Liver (tissue), 9 donors: ENCODE results near the gene STRBP. TPM values are rescaled to one million over a fixed set of nuclear protein-coding genes. Genes with fewer than 3 reads are reported as not detected.

Experiments
- DNase-seq: peaks from one replicate; pipeline ENCODE4 v3.0.0-alpha.2; 2017; ENCODE audit warnings: low spot score
- H3K27ac ChIP-seq, 2 donors: one replicate each; pipeline ENCODE4 v1.7.0; 2013; ENCODE audit warnings: inconsistent platforms in 2 of 2, low read length in 2 of 2, control low read depth in 1 of 2, low read depth in 1 of 2, mild to moderate bottlenecking in 1 of 2
- H3K27me3 ChIP-seq, 4 donors: one replicate each; pipeline versions ENCODE4 v1.6.1 to v1.7.0; 2013; ENCODE audit warnings: low read length in 3 of 4, inconsistent platforms in 1 of 4, mild to moderate bottlenecking in 1 of 4, moderate library complexity in 1 of 4; ENCODE audit not compliant: control insufficient read depth in 4 of 4, insufficient read depth in 4 of 4
- H3K36me3 ChIP-seq, 4 donors: one replicate each; pipeline versions ENCODE4 v1.6.1 to v1.7.0; 2013; ENCODE audit warnings: low read length in 3 of 4, mild to moderate bottlenecking in 3 of 4, low read depth in 1 of 4, moderate library complexity in 1 of 4; ENCODE audit not compliant: control insufficient read depth in 4 of 4, insufficient read depth in 3 of 4
- H3K4me1 ChIP-seq, 4 donors: one replicate each; pipeline versions ENCODE4 v1.6.1 to v1.7.0; 2013; ENCODE audit warnings: low read length in 3 of 4, mild to moderate bottlenecking in 3 of 4, moderate library complexity in 1 of 4; ENCODE audit not compliant: control insufficient read depth in 4 of 4, insufficient read depth in 4 of 4
- H3K4me3 ChIP-seq, 3 donors: one replicate each; pipeline versions ENCODE4 v1.6.1 to v1.7.0; 2013; ENCODE audit warnings: low read length in 3 of 3, control low read depth in 1 of 3, low read depth in 1 of 3, mild to moderate bottlenecking in 1 of 3
- H3K9ac ChIP-seq, 2 donors: one replicate each; pipeline ENCODE4 v1.7.0; 2013; ENCODE audit warnings: low read length in 2 of 2, mild to moderate bottlenecking in 2 of 2, moderate library complexity in 2 of 2, control low read depth in 1 of 2, low read depth in 1 of 2
- H3K9me3 ChIP-seq, 4 donors: one replicate each; pipeline versions ENCODE4 v1.6.1 to v1.7.0; 2013; ENCODE audit warnings: low read length in 3 of 4; ENCODE audit not compliant: control insufficient read depth in 4 of 4
- ATF3 ChIP-seq: IDR thresholded peaks from 2 replicates; pipeline ENCODE4 v1.6.1; 2016; ENCODE audit warnings: antibody characterized with exemption
- EGR1 ChIP-seq, 2 donors: IDR thresholded peaks; 2 replicates each; pipeline ENCODE4 v1.6.1; 2016 to 2018; ENCODE audit warnings: antibody characterized with exemption in 2 of 2, low read depth in 2 of 2
- FOXA2 ChIP-seq: IDR thresholded peaks from 2 replicates; pipeline ENCODE4 v1.6.1; 2016; ENCODE audit warnings: antibody characterized with exemption
- GABPA ChIP-seq, 2 donors: IDR thresholded peaks in 1 of 2; conservative IDR thresholded peaks in 1 of 2; 2 replicates each; pipeline ENCODE4 v1.6.1; 2016; ENCODE audit warnings: antibody characterized with exemption in 2 of 2, mild to moderate bottlenecking in 1 of 2, moderate library complexity in 1 of 2
- HNF4A ChIP-seq, 2 donors: conservative IDR thresholded peaks; 2 replicates each; pipeline ENCODE4 v1.6.1; 2016; ENCODE audit warnings: antibody characterized with exemption in 2 of 2, mild to moderate bottlenecking in 2 of 2
- HNF4G ChIP-seq: IDR thresholded peaks from 2 replicates; pipeline ENCODE4 v1.6.1; 2016; ENCODE audit warnings: antibody characterized with exemption
- NR2F2 ChIP-seq: IDR thresholded peaks from 2 replicates; pipeline ENCODE4 v1.6.1; 2016; ENCODE audit warnings: antibody characterized with exemption
- RAD21 ChIP-seq, 2 donors: IDR thresholded peaks; 2 replicates each; pipeline ENCODE4 v1.6.1; 2016; ENCODE audit warnings: antibody characterized with exemption in 2 of 2, mild to moderate bottlenecking in 2 of 2
- SP1 ChIP-seq: IDR thresholded peaks from 2 replicates; pipeline ENCODE4 v1.6.1; 2018; ENCODE audit warnings: antibody characterized with exemption, mild to moderate bottlenecking
- TAF1 ChIP-seq: conservative IDR thresholded peaks from 2 replicates; pipeline ENCODE4 v1.6.1; 2016; ENCODE audit warnings: antibody characterized with exemption, mild to moderate bottlenecking
- YY1 ChIP-seq: IDR thresholded peaks from 2 replicates; pipeline ENCODE4 v1.6.1; 2016; ENCODE audit warnings: antibody characterized with exemption, mild to moderate bottlenecking
- ZBTB33 ChIP-seq: IDR thresholded peaks from 2 replicates; pipeline ENCODE4 v1.6.1; 2016; ENCODE audit warnings: antibody characterized with exemption
- WGBS: extraction: QIAGEN DNeasy Blood & Tissue Kit; methylation state at CpG from one replicate; pipeline ENCODE4 v1.1.7; 2013; 5-methylcytosine and 5-hydroxymethylcytosine counted together
- polyA plus RNA-seq, 2 donors: library from polyadenylated mRNA; stranded (reverse) in 1 of 2; unstranded in 1 of 2; fragments of 200-250 nt in 1 of 2; fragments of >200 nt in 1 of 2; fragmentation: Nextera tagmentation in 1 of 2; extraction: Ambion mirVana in 1 of 2; gene quantifications; one replicate each; pipeline versions ENCODE4 v1.2.1 to v1.2.3, GENCODE V29; 2013 to 2015
- total RNA-seq, 2 donors: library from RNA; depleted of rRNA; stranded (reverse); fragments of >200 nt; gene quantifications; one replicate each; pipeline ENCODE4 v1.2.3, GENCODE V29; 2014
- TF ChIP-seq, protein P1 (sequence below): fragments of 150-350 bp; IDR thresholded peaks from 2 replicates; pipeline ENCODE4 v1.5.1; 2017; ENCODE audit warnings: improper control_type of control experiment, low read depth, low read length; ENCODE audit not compliant: missing input control
- TF ChIP-seq, protein P2 (sequence below): IDR thresholded peaks from 2 replicates; pipeline ENCODE4 v1.6.1; 2016; ENCODE audit warnings: antibody characterized with exemption
- donor health status: healthy.
- donor health status: healthy.
- donor health status: healthy.
- donor health status: healthy.
- donor health status: healthy.

Gene STRBP
- total and polyA plus RNA-seq, 4 donors, result 4.3 to 17.2 (median 8.5) TPM

- peaks cover 0 to 34% (median 9%) of the 10 kb centered on the region in 4 donors for H3K36me3 ChIP-seq
- TF ChIP-seq YY1, result no peak
- no peak for TF ChIP-seq HNF4A (conservative IDR thresholded peaks at IDR 0.05)
- no peak for TF ChIP-seq EGR1 (IDR thresholded peaks at IDR 0.05; ENCODE audit: low read depth in 2 of 2)
- TF ChIP-seq, protein P1, sequence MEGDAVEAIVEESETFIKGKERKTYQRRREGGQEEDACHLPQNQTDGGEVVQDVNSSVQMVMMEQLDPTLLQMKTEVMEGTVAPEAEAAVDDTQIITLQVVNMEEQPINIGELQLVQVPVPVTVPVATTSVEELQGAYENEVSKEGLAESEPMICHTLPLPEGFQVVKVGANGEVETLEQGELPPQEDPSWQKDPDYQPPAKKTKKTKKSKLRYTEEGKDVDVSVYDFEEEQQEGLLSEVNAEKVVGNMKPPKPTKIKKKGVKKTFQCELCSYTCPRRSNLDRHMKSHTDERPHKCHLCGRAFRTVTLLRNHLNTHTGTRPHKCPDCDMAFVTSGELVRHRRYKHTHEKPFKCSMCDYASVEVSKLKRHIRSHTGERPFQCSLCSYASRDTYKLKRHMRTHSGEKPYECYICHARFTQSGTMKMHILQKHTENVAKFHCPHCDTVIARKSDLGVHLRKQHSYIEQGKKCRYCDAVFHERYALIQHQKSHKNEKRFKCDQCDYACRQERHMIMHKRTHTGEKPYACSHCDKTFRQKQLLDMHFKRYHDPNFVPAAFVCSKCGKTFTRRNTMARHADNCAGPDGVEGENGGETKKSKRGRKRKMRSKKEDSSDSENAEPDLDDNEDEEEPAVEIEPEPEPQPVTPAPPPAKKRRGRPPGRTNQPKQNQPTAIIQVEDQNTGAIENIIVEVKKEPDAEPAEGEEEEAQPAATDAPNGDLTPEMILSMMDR, result no peak
- no peak for TF ChIP-seq GABPA (IDR thresholded peaks at IDR 0.05 in 1 of 2, conservative IDR thresholded peaks at IDR 0.05 in 1 of 2)
- no peak for TF ChIP-seq ATF3
- no peak for TF ChIP-seq TAF1
- no peak for TF ChIP-seq NR2F2
- TF ChIP-seq RAD21 (IDR thresholded peaks at IDR 0.05), result no peak
- no peak for TF ChIP-seq HNF4G
- no peak for TF ChIP-seq FOXA2
- TF ChIP-seq, protein P2, sequence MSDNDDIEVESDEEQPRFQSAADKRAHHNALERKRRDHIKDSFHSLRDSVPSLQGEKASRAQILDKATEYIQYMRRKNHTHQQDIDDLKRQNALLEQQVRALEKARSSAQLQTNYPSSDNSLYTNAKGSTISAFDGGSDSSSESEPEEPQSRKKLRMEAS, result no peak
- DNase-seq, result no peak
- H3K27ac ChIP-seq, result no peak overlapping the region
- H3K27me3 ChIP-seq, result no peaks in the 10 kb centered on the region
- WGBS, result 83% methylated on average over 5 of the region's 5 CpGs
- H3K4me1 ChIP-seq, result peaks cover 0 to 2% (median 0%) of the 10 kb centered on the region in 4 donors
- H3K9ac ChIP-seq, result no peak overlapping the region
- no peak overlapping the region for H3K4me3 ChIP-seq
- no peaks in the 10 kb centered on the region for H3K9me3 ChIP-seq
Measured at GRCh38 chr9:123073441-123073840, 194.9 kb downstream of the STRBP start.

DNA sequence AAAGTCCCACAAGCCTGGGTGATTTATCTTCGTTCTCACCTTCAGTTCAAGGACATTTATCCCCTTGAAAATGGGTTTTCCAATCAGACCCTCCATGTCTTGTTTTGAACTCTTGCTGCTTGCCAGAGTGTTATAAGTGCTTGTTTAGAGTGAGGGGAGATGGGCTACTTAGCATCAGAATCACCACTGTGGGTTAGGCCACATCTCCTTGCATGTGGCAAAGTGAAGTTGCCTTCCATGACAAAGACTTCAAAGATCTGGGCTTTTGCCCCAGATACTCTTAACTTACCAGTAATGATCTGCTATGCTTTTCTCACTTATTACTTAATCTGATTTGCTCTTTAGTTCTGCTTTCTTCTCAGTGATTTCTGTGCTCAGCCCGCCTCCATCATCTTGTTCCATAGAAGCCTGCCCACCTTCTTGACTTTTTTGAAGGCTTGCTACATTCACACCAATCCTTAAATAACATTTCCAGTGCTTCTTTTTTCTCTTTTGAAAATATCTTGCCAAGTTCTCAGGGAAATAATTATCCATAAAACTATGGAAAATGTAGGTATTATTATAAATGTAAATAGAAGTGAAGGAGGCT lies 195.9 kb downstream of the STRBP start:
- no peak overlapping the region for H3K27ac ChIP-seq
- 98% methylated on average over 2 of the region's 2 CpGs for WGBS

More for the DNA sequence above, 195.9 kb downstream of the STRBP start:
- Histone ChIP-seq H3K9me3 (no peaks in the 10 kb centered on the region), H3K27me3 (no peaks in the 10 kb centered on the region), H3K36me3 (peaks cover 0 to 34% (median 11%) of the 10 kb centered on the region in 4 donors), H3K4me3 (no peak overlapping the region), H3K4me1 (peaks cover 0 to 2% (median 0%) of the 10 kb centered on the region in 4 donors), H3K9ac (no peak overlapping the region)
- DNase-seq, result no peak
- TF ChIP-seq ZBTB33 (no peak), FOXA2 (no peak), SP1 (no peak), HNF4A (conservative IDR thresholded peaks at IDR 0.05) (no peak)

Other genes with a start within 250 kb of the STRBP start
- gene GPR21, start 234.9 kb downstream of the STRBP start, total RNA-seq, result under 1 TPM in 1 of 2 donors, not detected in 1; 0.67 TPM
- under 1 TPM in 1 of 2 donors, not detected in 1; 0.07 TPM for gene GPR21, start 234.9 kb downstream of the STRBP start, polyA plus RNA-seq
- gene CRB2, start 87.6 kb upstream of the STRBP start, total RNA-seq, result 1 to 10 TPM in 1 of 2 donors, not detected in 1; 1.7 TPM
- not detected for gene CRB2, start 87.6 kb upstream of the STRBP start, polyA plus RNA-seq